Stimulated activated CD8-positive, alpha-beta memory T cell treated with anti-CD3 and anti-CD28 coated beads, Interleukin-7, amount 100 ng/mL, for 48 hours (primary cell): Measurements from ENCODE around the gene SLC48A1.
A peak's percentile ranks its signal among the peaks of the same experiment; 100 is the strongest.

Experiments
- DNase-seq, 2 donors: peaks; one replicate each; pipeline ENCODE4 v3.0.0-alpha.2; 2020; ENCODE audit warnings: low read depth in 1 of 2; ENCODE audit errors: extremely low read depth in 1 of 2

SLC48A1 gene

GRCh38 chr12:47776471-47777143 is 3.6 kb downstream of the SLC48A1 start:
- no peak for DNase-seq

GRCh38 chr12:47777151-47777550 is 4.1 kb downstream of the SLC48A1 start:
- DNase-seq = no peak

- no peak for DNase-seq
Measured at GRCh38 chr12:47777741-47778558, 4.9 kb downstream of the SLC48A1 start.

GRCh38 chr12:47778881-47779280 is 5.8 kb downstream of the SLC48A1 start:
- no peak for DNase-seq

GRCh38 chr12:47779301-47779942 is 6.4 kb downstream of the SLC48A1 start:
- peak; percentile 75 to 81 for DNase-seq

GRCh38 chr12:47779943-47780504 is 7.0 kb downstream of the SLC48A1 start:
- DNase-seq = no peak

- DNase-seq = no peak
Measured at GRCh38 chr12:47781479-47782371, 8.7 kb downstream of the SLC48A1 start.

- no peak for DNase-seq
Measured at GRCh38 chr12:47782372-47782770, 9.3 kb downstream of the SLC48A1 start.

GRCh38 chr12:47783024-47783755 is 10.2 kb downstream of the SLC48A1 start:
- no peak for DNase-seq

GRCh38 chr12:47783821-47784819 is 11.1 kb downstream of the SLC48A1 start:
- no peak for DNase-seq

- DNase-seq = no peak
Measured at GRCh38 chr12:47785036-47785886, 12.2 kb downstream of the SLC48A1 start.

GRCh38 chr12:47785887-47786661 is 13.0 kb downstream of the SLC48A1 start:
- DNase-seq = no peak

GRCh38 chr12:47786662-47787280 is 13.7 kb downstream of the SLC48A1 start:
- no peak for DNase-seq

GRCh38 chr12:47787596-47788319 is 14.7 kb downstream of the SLC48A1 start:
- no peak for DNase-seq

GRCh38 chr12:47789141-47789540 is 16.1 kb downstream of the SLC48A1 start:
- no peak for DNase-seq
